Left forelimb (tissue), 1 donor: ENCODE data around the gene SLC35E2B.
"Not testable (repeated sequence)": the region's sequence is repeated elsewhere in the genome, so short reads cannot be mapped to it uniquely, and the experiment has no call there.

ENCODE experiments used
- DNase-seq: peaks from one replicate; pipeline ENCODE4 v3.0.0-alpha.2; 2018; ENCODE audit warnings: low spot score

Gene SLC35E2B

DNA sequence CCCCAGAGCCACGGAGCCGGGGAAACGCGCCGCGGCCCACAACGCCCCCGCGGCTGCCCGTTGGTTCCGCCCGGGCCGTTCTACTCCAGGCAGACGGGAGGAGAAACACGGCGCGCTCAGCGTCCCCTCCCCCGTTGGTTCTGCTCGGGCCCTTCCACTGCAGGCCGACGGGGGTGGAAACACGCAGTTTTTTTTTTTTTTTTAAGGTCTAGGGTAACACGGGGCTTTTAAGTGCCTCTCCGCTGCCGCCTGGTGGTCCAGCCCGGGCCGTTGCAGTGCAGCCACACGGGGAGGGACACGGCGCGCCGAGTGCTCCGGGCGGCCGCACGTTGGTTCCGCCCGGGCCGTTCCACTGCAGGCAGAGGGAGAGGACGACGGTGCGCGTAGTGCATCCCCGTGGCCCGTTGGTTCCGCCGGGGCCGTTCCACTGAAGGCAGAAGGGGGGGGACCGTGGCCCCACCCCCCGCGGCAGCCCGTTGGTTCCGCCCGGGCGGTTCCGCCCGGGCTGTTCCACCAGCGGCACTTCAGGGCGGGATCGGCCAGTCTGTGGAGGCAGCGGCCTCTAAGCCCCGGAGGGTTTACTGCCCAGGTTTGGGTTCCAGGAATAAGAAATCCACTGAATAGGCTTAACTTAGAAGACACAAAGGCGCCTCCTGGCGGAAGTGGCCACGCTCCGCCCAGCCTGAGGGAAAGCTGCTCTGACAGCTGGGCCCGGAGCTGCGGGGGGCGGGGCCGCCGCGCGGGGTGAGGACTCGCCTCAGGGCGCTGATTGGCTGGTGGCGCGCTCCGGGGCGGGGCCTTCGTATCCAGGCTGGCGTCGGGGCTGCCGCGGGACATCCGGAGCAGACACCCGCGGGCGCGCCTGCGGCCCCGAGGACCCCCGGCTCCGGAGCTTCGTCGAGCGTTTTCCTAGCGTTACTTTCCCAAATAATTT, at the start of gene SLC35E2B:
TSS of gene SLC35E2B (minus strand) at position 82 of the 934 bp plus-strand sequence. CDS start 16,096 bp downstream, outside the sequence.
- peak; percentile 87 for DNase-seq

DNA sequence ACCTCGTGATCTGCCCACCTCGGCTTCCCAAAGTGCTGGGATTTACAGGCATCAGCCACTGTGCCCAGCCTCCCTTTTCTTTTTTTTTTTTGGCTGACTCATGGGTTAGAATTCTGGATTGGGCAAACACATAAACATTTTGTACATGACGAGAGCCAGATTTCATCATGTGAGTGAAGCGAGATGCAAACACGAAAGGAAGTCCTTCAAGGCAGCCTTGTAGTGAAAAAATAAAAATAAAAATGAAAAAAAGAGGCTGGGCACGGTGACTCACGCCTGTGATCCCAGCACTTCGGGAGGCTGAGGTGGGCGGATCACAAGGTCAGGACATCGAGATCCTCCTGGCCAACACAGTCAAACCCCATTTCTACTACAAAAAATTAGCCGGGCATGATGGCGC, 48.4 kb upstream of the SLC35E2B start:
- not testable (repeated sequence) for DNase-seq

DNA sequence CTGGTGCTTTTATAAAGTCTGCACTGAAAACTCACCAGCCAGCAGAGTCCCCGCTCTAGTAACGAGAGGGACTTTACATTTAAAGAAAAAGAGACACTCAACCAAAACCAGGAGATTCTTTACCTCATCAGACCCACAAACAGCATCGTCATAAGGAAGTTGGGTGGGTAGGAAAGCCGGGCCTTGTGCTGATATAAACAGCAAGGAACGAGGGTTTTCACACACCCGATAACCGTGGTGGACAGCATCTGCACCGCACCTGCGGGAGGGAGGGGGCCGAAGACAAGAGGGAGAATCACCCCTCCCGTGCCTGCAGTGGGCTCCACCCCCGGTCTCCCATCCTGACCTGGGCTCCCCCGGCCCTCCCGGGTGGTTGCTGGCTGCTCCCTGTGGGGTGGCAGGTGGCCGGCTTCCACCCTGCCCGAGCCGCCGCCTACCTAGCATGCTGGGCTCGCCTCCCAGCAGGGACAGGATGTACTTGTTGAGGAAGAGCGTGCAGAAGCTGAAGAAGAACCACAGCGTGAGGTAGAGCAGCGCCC, 46.3 kb upstream of the SLC35E2B start:
- DNase-seq = not testable (repeated sequence)

DNA sequence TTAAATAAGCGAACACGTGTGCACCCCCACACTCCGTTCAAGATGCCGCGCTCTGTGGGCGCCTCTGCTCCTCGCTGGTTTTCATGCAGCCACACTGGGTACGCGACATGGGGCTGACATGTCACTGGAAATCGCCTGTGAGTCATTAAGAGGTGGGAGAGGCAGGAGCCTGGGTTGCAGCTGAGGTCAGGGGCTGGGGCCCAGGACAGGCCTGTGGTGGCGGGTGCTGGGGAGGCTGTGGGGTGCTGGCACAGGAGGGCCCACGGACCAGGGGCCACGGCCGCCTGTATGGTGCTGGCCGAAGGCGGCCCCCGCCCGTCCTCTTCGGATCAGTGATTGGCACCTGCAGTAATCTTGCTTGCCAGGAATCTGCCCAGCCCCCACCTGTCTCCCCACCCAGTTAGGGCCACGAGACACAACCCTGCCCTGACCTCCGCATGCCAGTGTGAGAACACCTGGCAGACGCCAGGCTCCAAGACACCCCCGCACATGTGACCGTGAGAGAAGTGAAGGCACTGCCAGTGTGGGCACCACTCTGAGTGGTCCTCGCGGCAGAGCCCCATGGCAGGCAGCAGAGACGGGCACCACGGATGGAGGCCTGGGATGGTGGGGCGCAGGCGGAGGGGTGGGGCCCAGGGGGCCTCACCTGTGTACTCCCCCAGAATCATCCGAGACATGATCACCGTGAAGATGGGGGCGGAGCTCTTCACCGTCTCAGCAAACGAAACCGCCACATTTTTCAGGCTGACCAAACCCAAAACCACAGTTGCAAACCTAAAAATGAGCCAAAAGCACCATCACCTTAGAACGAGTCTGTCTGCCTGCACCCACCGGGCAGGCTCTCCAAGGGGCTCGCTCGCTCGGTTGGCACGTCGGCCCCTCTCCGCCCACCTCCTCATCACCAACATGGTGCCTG, 45.3 kb upstream of the SLC35E2B start:
- peak; percentile 18 for DNase-seq

DNA sequence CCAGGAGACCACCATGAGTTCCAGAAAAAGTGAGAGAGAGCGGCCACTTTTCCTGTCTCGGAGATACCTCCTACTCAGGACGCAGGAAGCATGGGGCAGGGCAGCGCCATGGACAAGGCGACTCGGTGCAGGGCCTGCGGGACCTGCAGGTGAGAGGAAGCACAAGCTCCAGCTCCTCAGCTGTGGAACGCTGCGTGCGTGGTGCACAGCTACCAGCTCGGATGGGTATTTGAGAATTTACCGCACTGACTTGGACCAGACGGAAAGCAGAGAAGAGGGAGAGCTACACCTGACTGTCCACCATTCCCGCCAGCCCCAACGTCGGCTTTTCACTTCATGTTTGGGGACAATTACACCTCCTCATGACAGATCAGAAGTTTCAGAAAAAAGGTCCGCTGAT, 39.8 kb upstream of the SLC35E2B start:
- peak; percentile 26 for DNase-seq

DNA sequence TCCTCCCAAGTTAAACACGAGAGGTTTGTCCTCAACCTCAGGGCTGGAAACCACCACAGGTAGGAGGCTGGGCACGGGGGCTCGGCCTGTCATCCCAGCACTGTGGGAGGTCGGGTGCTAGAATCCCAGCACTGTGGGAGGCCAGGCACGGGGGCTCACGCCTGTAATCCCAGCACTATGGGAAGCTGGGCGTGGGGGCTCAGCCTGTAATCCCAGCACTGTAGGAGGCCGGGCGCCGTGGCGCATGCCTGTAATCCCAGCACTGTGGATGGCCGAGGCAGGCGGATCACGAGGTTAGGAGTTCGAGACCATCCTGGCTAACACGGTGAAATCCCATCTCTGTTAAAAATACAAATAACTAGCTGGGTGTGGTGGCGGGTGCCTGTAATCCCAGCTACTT, 38.3 kb upstream of the SLC35E2B start:
- peak; percentile 57 for DNase-seq

DNA sequence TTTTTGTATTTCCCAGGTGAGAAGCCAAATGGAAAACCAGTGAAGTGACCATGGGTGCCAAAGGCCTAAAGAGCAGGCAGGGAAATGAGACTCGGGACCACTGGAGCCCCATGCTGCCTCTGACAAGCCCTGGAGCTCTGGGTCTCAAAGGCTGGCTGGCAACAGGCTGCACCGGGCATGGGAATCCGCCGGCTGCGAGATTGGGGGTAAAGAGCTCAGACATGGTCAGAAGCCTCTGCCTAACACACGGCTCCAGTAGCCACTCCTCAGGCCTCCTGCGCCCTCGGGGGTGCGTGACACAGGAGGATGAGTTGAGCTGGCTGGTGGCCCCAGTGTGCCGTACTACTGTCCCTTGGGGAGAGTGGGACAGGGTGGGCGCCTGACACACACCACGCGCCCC, 37.6 kb upstream of the SLC35E2B start:
- not testable (repeated sequence) for DNase-seq

DNA sequence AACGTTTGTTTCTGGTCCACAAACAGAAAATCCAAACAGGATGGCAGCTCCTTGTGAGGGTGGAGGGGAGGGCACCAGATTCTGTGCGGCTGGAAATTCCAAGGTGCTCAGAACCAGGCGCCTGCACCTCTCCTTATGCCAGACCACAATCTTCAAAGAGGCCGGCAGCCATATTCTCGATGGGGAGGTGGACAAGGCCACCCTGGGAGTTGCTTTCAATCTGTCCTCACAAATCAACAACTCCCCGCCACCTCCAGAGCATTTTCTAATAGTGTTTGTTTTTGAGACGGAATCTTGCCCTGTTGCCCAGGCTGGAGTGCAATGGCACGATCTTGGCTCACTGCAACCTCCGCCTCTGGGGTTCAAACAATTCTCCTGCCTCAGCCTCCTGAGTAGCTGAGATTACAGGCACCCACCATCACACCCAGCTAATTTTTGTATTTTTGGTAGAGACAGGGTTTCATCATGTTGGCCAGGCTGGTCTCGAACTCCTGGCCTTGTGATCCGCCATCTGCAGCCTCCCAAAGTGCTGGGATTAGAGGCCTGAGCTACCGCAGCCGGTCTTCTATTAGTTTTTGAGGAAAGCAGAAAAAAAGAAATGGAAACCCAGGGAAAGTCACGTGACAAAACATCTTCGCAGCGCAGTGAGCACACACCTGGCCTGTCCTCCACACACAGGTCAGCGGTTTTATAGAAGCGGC, 36.7 kb upstream of the SLC35E2B start:
- DNase-seq = peak; percentile 17

DNA sequence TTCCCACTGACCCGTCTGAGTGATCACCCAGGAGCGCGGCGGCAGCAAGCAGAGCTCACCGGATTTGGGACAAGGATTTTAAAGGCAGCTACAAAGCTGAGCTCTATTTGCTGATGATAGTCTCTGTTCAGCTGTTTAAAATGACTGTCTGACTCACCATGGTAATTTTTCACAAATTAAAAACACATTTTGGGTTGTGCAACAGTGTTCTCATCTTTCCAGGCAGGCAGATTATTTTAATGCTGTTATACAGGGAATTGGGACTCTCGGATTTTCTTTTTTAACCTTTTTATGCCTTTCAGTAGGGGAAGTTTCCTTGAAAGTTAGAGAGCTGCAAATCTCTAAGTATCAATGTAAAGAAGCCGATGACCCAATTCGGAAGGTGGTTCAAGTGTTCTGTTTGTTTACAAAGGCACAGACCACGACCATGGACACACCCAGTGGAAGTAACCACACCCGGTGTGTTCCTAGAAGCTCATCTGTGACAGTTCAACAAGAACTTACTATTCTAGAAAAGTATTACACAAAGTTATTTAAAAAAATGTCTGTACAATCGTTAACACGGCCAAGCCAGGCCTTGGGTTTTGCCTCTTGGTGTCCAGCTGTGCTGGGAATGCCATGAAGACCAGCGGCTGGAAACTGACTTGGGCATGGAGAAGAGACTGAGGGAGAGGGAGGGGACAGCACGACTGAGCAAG, 35.9 kb upstream of the SLC35E2B start:
- not testable (repeated sequence) for DNase-seq

DNA sequence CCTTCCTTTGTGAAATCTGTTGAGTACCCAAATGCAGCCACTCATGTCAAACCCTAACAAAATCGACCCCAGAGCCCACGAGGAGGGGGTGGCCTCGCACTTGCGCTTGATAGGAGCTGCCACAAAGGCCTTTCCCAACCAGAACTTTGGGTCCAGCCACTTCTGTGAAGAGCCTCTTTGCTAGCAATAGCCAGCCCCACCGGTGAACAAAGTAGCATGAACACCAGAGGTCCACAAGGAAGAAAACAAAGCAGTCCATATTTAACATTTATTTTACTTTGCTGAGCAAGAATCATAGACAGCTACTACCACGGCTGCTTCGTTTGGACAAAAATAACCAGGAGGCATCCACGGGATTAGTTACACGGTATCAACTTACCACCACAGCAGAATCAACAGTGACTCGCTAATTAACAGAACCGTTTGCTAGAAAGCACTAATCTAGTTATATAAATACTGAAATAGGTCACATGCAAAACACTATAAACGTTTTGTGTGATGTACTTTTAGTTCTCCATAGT, 34.6 kb upstream of the SLC35E2B start:
- not testable (repeated sequence) for DNase-seq

DNA sequence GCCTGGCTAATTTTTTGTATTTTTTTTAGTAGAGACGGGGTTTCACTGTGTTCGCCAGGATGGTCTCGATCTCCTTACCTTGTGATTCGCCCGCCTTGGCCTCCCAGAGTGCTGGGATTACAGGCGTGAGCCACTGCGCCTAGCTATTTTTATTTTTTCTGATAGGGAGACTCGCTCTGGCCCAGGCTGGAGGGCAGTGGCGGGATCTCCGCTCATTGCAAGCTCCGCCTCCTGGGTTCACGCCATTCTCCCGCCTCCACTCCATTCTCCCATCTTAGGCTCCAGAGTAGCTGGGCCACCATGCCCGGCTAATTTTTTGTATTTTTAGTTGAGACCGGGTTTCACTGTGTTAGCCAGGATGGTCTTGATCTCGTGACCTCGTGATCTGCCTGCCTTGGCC, 33.5 kb upstream of the SLC35E2B start:
- DNase-seq = peak; percentile 14

DNA sequence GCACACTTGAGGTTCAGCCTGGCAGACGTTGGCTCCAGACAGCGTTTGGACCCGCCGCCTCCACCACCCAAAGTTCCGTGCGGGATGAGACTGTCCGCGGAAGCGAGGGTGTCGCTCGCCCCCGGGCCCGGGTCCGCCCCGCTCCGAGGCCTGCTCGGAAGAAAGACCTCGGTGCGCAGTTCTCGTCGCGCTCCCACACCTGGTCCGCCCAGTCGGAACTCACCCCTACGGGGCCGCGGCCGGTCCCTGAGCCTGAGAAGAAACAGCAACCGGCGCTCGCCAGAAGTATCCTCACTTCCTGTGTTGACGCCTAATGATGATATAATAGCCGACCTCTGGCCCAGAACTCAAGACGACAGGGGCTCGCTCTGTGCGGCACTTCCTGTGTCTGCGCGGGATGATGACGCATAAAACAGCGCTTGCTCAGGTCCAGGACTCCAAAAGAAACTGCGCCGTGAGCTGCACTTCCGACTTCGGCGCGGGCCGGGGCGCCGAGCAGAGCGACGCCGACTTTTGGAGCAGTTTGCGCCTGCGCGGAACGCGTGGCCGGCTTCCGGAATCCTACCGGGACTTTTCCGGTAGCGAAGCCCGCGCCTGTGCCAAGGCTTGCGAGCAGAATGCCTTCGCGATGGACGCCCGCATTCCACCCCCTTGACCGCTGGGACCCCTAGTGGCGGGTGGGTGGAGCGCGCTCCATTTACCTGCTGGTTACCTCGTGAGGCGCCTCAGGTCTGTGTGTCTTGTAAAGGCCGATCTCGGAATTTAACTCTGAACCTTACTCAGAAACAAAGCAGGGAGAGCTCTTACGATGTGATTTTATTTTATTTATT, 31.7 kb upstream of the SLC35E2B start, which contains the start of gene CDK11A:
TSS of gene CDK11A (minus strand) at position 323 of the 830 bp plus-strand sequence. CDS start 1,539 bp downstream, outside the sequence.
- DNase-seq = peak; percentile 99

DNA sequence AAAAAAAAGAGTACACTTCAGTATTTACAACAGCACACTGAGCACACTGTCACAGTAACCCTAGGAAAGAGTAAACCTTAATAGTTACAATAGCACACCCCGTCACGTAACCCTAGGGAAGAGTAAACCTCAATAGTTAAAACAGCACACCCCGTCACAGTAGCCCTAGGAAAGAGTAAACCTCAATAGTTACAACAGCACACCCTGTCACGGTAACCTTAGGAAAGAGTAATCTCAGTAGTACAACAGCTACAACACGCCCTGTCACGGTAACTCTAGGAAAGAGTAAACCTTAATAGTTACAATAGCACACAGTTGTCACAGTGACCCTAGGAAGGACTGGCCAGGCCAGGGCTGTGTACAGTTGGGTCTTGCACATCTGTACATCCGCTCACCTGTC, 28.6 kb upstream of the SLC35E2B start:
- DNase-seq = peak; percentile 22

DNA sequence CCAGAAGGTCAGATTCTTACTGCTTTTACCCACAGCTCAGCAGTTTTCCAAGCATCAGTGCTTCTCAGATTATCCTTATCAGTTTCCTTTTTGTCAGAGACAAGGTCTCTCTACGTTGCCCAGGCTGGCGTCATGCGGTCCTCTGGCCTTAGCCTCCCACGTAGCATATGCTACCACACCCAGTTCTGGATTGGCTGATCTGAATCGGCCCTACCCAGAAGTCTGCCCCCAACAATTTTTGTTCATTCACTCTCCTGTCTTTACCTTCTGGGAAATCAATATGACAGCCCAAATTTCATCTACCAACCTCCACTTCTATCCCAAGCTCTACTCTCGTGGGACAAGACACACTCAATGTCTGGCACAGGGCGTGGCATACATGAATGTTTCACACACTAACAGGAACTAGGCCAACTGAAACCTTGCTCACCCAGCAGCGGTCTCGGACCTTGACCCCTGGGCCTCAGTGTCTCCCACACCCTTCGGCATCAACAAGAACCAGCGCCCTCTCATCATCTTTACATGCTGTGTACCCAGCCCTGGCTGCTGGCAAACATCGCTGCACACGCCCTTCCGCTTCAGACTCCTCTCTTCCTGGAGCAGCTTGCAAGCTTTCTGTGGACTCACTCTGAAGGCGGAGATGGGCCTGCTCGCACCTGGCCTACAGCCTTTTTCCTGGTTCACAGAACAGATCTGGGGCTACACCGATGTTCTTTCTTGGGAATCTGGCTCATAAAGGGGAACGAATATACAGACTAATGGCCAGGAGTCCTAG, 22.7 kb upstream of the SLC35E2B start:
- peak; percentile 34 for DNase-seq

DNA sequence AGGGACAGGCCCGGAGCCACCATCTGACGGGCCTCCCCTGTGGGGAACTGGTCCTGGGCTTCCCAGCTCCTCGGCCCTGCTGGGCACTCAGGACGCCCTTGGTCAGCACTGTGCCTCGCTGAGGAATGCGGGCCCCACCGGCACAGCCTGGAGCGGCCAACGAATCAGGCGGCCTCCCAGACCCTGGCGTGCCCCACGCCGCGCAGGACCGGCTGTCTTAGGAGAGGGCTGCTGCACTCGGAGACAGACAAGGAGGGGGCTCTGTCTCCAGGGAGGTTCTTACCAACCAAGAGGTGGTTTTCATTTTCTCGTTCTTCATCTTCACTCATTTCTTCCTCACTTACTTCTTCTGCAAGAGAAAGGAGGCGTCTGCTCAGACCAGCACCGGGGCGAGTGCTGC, 15.3 kb upstream of the SLC35E2B start:
- not testable (repeated sequence) for DNase-seq

DNA sequence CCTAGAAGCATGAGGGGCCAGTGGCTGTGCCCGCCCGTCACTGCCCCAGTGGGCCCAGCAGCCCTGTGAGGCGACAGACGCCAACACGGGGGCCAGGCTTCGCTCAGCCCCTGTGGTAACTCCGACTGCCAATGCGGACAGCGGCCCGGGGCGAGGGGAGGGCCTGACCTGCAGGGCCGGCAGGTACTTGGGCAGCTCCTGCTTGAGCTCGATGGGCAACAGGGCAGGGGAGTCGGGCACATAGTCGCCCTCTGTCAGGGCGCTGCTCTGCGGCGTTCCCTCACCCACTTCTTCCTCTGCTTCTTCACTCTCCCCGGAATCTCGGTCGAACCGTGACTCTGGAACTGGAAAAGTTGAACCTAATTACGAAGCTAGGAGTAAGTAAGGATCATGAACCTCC, 14.6 kb upstream of the SLC35E2B start:
- not testable (repeated sequence) for DNase-seq

DNA sequence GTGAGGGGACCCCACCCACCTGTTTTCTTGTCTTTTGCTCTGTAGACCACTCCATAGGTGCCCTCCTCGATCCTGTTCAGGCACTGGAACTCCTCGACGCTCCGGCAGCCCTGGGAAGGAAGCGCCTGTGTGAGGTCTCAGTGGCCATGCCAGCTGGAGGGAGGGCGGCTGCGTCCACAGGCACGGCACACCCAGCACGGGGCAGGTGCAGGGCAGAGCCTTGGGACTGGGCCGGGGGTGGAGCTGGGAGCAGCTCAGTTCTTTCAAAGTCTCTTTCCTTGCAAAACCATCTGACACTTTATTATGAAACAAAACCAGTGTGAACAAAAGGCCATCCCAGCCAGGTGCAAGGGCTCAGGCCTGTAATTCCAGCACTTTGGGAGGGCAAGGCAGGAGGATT, 13.0 kb upstream of the SLC35E2B start:
- peak; percentile 20 for DNase-seq

DNA sequence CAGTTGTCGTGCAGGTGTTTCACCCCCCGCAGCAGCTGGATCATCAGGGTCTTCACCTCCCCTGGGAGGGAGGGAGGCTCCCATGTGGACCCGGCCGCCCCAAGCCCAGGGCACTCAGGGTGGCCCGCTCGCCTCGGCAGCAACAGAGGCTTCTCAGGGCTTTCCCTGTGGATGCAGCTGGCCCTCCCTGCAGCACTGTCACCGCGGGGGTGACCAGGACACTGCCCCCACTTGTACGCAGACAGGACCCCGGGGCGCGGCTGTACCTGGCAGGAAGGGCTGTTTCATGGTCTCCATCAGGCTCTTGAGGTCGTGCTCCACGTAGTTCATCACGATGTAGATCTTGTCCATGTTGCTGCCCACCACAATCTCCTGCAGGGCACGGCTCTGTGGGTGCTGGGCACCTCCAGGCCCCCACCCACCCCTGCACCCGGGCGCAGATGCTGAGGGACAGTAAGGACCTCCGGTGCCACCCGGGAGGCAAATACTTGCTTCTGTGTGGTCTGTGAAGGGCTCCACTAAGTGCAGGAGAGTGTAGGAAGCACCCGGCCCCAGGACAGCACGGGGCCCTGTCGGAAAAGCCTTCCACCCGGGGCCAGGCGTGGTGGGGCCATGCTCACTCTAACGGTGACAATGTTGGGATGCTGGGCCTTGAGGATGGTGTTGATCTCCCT, 11.8 kb upstream of the SLC35E2B start:
- peak; percentile 55 for DNase-seq
